Fibroblast of pulmonary artery (primary cell): ENCODE measurements around the gene TBC1D10B.

ENCODE experiments used
- DNase-seq: peaks from one replicate; pipeline ENCODE4 v3.0.0-alpha.2; 2010; ENCODE audit warnings: low read depth
- H3K4me3 ChIP-seq: replicated peaks from 2 replicates; pipeline ENCODE4 v1.5.1; 2011; ENCODE audit warnings: low read depth, mild to moderate bottlenecking, control low read depth, low read length, moderate library complexity
- TF ChIP-seq, protein P1 (sequence below): IDR thresholded peaks from 2 replicates; pipeline ENCODE4 v1.5.1; 2011; ENCODE audit warnings: mild to moderate bottlenecking, control low read depth, low read length, inconsistent platforms; ENCODE audit errors: missing control alignments

Gene TBC1D10B

DNA sequence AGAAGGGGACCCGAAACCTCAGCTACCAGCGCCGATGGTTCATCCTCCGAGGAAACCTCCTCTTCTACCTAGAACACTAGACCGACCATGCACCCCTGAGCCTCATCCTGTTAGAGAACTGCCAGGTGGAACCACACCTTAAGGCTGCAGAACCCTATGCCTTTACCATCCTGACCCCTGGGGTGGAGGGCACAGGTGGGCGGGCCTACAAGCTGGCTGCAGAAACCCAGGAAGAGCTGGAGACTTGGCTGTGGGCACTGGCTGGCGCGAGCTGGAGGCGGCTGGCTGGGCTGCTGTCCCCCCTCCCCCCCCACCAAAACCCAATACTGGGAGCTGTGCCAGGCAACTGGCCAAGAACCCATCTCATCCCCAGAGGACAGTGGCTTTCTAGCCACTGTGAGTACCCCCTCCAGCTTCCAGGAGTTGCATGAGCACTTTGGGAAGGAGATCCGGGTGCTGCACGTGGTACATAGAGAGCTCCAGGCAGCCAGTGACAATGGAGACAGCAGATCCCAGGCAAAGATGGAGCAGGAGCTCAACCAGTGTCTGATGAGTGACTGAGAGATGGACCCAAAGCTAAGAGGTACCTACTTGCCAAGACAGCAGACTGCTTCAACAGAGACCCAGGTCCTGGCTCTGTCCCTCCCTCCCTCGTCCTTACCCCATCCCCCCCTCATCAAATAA, 13.8 kb downstream of the TBC1D10B start:
- TF ChIP-seq, protein P1, sequence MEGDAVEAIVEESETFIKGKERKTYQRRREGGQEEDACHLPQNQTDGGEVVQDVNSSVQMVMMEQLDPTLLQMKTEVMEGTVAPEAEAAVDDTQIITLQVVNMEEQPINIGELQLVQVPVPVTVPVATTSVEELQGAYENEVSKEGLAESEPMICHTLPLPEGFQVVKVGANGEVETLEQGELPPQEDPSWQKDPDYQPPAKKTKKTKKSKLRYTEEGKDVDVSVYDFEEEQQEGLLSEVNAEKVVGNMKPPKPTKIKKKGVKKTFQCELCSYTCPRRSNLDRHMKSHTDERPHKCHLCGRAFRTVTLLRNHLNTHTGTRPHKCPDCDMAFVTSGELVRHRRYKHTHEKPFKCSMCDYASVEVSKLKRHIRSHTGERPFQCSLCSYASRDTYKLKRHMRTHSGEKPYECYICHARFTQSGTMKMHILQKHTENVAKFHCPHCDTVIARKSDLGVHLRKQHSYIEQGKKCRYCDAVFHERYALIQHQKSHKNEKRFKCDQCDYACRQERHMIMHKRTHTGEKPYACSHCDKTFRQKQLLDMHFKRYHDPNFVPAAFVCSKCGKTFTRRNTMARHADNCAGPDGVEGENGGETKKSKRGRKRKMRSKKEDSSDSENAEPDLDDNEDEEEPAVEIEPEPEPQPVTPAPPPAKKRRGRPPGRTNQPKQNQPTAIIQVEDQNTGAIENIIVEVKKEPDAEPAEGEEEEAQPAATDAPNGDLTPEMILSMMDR: no peak
- no peak for DNase-seq
- H3K4me3 ChIP-seq: no peak overlapping the region

DNA sequence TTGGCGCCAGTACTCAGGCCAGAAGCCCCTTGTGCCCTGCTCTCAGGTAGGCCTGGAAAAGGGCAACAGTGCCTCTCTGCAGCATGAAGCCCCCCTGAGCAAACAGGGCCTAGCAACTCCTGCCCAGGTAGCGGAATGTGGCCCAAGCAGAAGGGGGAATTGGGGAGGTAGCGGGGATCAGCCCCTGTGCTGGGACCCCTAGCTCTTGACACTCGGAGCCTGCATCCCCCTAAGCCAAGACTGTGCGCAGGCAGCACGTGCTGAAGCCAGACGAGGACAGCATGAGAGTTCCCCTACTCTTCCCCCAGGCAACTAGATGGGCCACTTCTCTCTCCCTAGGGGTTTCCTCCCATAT, 14.4 kb downstream of the TBC1D10B start:
- TF ChIP-seq, protein P1: no peak
- no peak for DNase-seq
- H3K4me3 ChIP-seq: peak overlapping the region; percentile 78

DNA sequence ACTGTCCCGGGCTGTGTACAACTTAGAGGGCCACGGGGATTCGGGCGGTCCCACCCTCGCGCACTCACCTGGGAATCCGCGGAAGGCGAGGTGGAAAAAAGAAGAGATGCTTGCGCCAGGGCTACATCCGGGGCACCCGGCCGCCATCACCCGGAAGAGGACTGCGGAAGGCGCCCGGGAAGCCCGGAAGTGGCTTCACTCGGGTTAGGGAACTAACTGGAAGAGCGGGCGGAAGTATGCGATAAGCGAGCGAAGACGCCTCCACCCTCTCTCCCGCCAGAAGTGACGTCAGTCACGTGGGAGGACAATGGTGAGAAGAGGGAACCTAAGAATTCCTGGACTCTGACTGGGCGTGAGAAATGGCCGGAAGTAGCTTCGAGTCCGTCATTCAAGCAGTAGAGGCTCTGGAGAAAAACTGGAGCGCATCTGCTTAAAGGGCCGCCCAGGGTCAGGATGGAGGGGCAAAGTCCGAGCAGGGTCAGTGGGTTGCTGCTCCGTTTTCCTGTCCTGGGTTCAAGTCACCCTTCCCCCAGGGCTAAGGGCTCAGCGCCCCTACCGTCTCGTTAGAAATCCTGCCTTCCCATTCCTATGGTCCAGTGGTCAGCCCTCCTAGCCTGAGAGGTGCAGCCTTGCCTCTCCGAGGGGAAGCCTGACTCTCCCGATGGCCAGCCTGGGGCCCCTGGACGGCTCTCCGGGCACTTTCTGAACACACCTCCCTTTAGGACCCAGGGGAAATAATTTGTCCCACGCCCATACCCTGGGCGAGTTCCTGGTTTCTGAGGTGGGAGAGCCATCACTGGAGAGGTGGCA, 14.9 kb downstream of the TBC1D10B start, which contains the start of gene CD2BP2:
Gene CD2BP2, minus strand, starts transcription at position 165 of the 810 bp plus-strand sequence. CDS start 627 bp downstream, outside the sequence.
- peak; percentile 100 for DNase-seq
- peak within 1 kb of the TSS; percentile 78 for H3K4me3 ChIP-seq
- TF ChIP-seq, protein P1: no peak

DNA sequence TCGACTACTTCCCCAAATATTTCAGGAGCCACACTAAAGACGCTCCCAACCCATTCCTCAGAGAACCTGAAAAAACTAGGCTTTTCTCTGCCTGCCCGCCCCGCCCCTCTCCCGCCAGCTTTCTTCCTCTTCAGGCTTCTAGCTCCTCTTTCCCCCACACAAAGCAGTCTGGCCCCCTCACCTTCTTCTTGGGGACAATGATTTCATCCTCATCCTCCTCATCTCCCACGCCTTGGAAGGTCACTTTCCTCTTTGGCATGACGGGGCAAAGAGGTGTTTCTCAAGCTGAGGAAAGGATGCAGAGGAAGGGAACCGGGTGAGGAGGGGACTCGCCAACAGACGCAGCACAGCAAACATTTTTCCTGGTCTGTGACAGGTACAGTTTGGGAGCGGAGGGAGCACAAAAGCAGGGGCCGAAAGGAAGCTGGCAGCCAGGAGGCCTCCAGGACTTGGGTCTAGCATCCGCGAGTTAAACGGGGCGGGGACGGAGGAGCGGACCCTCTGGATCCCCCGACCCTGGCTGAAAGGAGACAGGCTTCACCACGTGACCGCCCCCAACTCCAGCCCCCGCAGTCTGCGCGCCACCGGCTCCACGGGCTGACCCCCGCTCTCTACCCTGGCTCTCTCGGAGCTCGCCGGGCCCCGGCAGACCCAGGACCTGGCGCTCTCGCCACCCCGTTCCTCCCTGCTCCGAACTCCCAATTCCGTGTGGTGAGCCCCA, 15.7 kb downstream of the TBC1D10B start:
- DNase-seq: no peak
- TF ChIP-seq, protein P1: no peak
- peak overlapping the region; percentile 78 for H3K4me3 ChIP-seq

DNA sequence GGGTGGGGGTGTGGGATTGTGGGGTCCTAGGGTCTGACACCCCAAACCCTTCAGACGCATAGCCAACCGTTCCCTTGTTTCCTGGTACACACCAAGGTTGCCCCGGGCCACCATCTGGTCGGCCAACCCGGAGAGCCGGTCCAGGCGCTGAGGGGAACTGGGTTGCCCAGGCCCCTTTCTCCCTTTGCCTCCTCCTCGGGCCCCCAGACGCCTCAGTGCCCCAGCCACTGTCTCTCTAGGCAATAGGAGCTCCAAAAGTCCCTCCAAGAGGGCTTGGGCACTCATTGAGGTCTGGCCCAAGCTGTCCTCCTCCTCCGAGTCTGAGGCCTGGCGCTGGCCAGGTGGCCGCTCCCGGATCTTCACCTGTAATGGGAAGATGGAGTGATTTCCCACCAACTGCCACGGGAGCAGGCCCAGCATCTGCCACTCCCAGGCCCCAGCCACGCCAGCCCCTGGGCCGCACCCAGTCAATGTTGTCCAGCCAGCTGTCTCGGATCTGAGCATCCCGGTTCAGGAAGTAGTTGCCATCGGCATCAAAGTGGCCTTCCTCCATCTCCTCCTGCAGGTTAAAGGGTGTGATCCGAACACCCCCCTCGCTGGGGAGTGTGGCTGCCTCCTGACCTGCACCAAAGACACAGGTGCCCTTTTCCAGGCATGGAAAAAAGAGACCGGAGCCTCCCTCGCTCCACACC, 16.7 kb downstream of the TBC1D10B start:
- DNase-seq: no peak
- H3K4me3 ChIP-seq: peak overlapping the region; percentile 78
- TF ChIP-seq, protein P1: no peak
